IPS-20b (cell line): ENCODE results near the gene TCERG1L.

Experiments
- H3K27ac ChIP-seq: one replicate; pipeline ENCODE4 v1.5.1; 2013; ENCODE audit warnings: low read length
- H3K27me3 ChIP-seq: 2 replicates; pipeline ENCODE4 v1.6.1; 2013; ENCODE audit warnings: mild to moderate bottlenecking, low read length, inconsistent platforms; ENCODE audit not compliant: insufficient read depth
- H3K36me3 ChIP-seq: 2 replicates; pipeline ENCODE4 v1.6.1; 2013; ENCODE audit warnings: low read depth, mild to moderate bottlenecking, inconsistent platforms, low read length, moderate library complexity; ENCODE audit not compliant: insufficient read depth
- H3K4me1 ChIP-seq: 2 replicates; pipeline ENCODE4 v1.6.1; 2013; ENCODE audit warnings: mild to moderate bottlenecking, control low read depth, inconsistent platforms, low read length, moderate library complexity; ENCODE audit not compliant: insufficient read depth
- H3K4me3 ChIP-seq: 2 replicates; pipeline ENCODE4 v1.5.1; 2013; ENCODE audit warnings: mild to moderate bottlenecking, low read length, inconsistent platforms
- H3K9ac ChIP-seq: 2 replicates; pipeline ENCODE4 v1.6.1; 2013; ENCODE audit warnings: low read depth, mild to moderate bottlenecking, inconsistent platforms, low read length, moderate library complexity
- H3K9me3 ChIP-seq: 2 replicates; pipeline ENCODE4 v1.6.1; 2013; ENCODE audit warnings: mild to moderate bottlenecking, low read depth, low read length, inconsistent platforms; ENCODE audit not compliant: insufficient read depth

Gene TCERG1L

GRCh38 chr10:131230641-131231322, 80.7 kb downstream of the TCERG1L start:
- H3K9me3 ChIP-seq: no peaks in the 10 kb centered on the region; the same call in 1 of the 2 replicates
- no peaks in the 10 kb centered on the region for H3K36me3 ChIP-seq
- H3K9ac ChIP-seq: no peak overlapping the region
- no peak overlapping the region for H3K27ac ChIP-seq
- no peaks in the 10 kb centered on the region for H3K27me3 ChIP-seq
- H3K4me1 ChIP-seq: peaks cover 6% of the 10 kb centered on the region; the same call in 1 of the 2 replicates
- H3K4me3 ChIP-seq: no peak overlapping the region

- Histone ChIP-seq H3K9ac (no peak overlapping the region), H3K9me3 (no peaks in the 10 kb centered on the region; the same call in 1 of the 2 replicates), H3K36me3 (no peaks in the 10 kb centered on the region), H3K27ac (no peak overlapping the region), H3K27me3 (no peaks in the 10 kb centered on the region), H3K4me1 (peaks cover 6% of the 10 kb centered on the region; the same call in 1 of the 2 replicates), H3K4me3 (no peak overlapping the region)
Measured at GRCh38 chr10:131230166-131230565, 81.4 kb downstream of the TCERG1L start.

GRCh38 chr10:131227163-131227740, 84.3 kb downstream of the TCERG1L start:
- Histone ChIP-seq H3K36me3 (no peaks in the 10 kb centered on the region), H3K27me3 (no peaks in the 10 kb centered on the region), H3K9me3 (no peaks in the 10 kb centered on the region), H3K27ac (no peak overlapping the region), H3K4me3 (no peak overlapping the region), H3K9ac (no peak overlapping the region), H3K4me1 (peaks cover 6% of the 10 kb centered on the region; the same call in 1 of the 2 replicates)

- no peaks in the 10 kb centered on the region for H3K27me3 ChIP-seq
- H3K36me3 ChIP-seq: no peaks in the 10 kb centered on the region
- no peak overlapping the region for H3K27ac ChIP-seq
- no peak overlapping the region for H3K4me3 ChIP-seq
- H3K9me3 ChIP-seq: no peaks in the 10 kb centered on the region
- no peak overlapping the region for H3K9ac ChIP-seq
- peaks cover 1% of the 10 kb centered on the region; the same call in 1 of the 2 replicates for H3K4me1 ChIP-seq
Measured at GRCh38 chr10:131226446-131227162, 84.9 kb downstream of the TCERG1L start.

- no peak overlapping the region for H3K9ac ChIP-seq
- H3K9me3 ChIP-seq: no peaks in the 10 kb centered on the region
- H3K27ac ChIP-seq: no peak overlapping the region
- no peaks in the 10 kb centered on the region for H3K36me3 ChIP-seq
- no peaks in the 10 kb centered on the region for H3K27me3 ChIP-seq
- H3K4me3 ChIP-seq: no peak overlapping the region
- H3K4me1 ChIP-seq: no peaks in the 10 kb centered on the region
Measured at GRCh38 chr10:131224106-131224505, 87.4 kb downstream of the TCERG1L start.

- no peaks in the 10 kb centered on the region for H3K9me3 ChIP-seq
- no peaks in the 10 kb centered on the region for H3K4me1 ChIP-seq
- H3K27me3 ChIP-seq: no peaks in the 10 kb centered on the region
- H3K4me3 ChIP-seq: no peak overlapping the region
- H3K9ac ChIP-seq: no peak overlapping the region
- no peaks in the 10 kb centered on the region for H3K36me3 ChIP-seq
- H3K27ac ChIP-seq: no peak overlapping the region
Measured at GRCh38 chr10:131223422-131223821, 88.1 kb downstream of the TCERG1L start.

GRCh38 chr10:131222986-131223385, 88.5 kb downstream of the TCERG1L start:
- H3K36me3 ChIP-seq: no peaks in the 10 kb centered on the region
- H3K27me3 ChIP-seq: no peaks in the 10 kb centered on the region
- no peak overlapping the region for H3K4me3 ChIP-seq
- no peaks in the 10 kb centered on the region for H3K9me3 ChIP-seq
- H3K27ac ChIP-seq: no peak overlapping the region
- H3K4me1 ChIP-seq: no peaks in the 10 kb centered on the region
- no peak overlapping the region for H3K9ac ChIP-seq

GRCh38 chr10:131221632-131222277, 89.8 kb downstream of the TCERG1L start:
- no peaks in the 10 kb centered on the region for H3K9me3 ChIP-seq
- H3K27me3 ChIP-seq: no peaks in the 10 kb centered on the region
- no peak overlapping the region for H3K27ac ChIP-seq
- no peak overlapping the region for H3K4me3 ChIP-seq
- no peak overlapping the region for H3K9ac ChIP-seq
- H3K4me1 ChIP-seq: no peaks in the 10 kb centered on the region
- no peaks in the 10 kb centered on the region for H3K36me3 ChIP-seq

GRCh38 chr10:131220601-131221171, 90.8 kb downstream of the TCERG1L start:
- H3K4me1 ChIP-seq: no peaks in the 10 kb centered on the region
- H3K36me3 ChIP-seq: no peaks in the 10 kb centered on the region
- no peak overlapping the region for H3K27ac ChIP-seq
- H3K9ac ChIP-seq: no peak overlapping the region
- H3K9me3 ChIP-seq: no peaks in the 10 kb centered on the region
- no peaks in the 10 kb centered on the region for H3K27me3 ChIP-seq
- no peak overlapping the region for H3K4me3 ChIP-seq

GRCh38 chr10:131219955-131220489, 91.5 kb downstream of the TCERG1L start:
- no peaks in the 10 kb centered on the region for H3K4me1 ChIP-seq
- no peaks in the 10 kb centered on the region for H3K9me3 ChIP-seq
- H3K27ac ChIP-seq: no peak overlapping the region
- no peak overlapping the region for H3K4me3 ChIP-seq
- no peaks in the 10 kb centered on the region for H3K27me3 ChIP-seq
- H3K36me3 ChIP-seq: no peaks in the 10 kb centered on the region
- no peak overlapping the region for H3K9ac ChIP-seq

GRCh38 chr10:131219584-131219886, 92.0 kb downstream of the TCERG1L start:
- no peak overlapping the region for H3K27ac ChIP-seq
- no peak overlapping the region for H3K4me3 ChIP-seq
- H3K9ac ChIP-seq: no peak overlapping the region
- no peaks in the 10 kb centered on the region for H3K36me3 ChIP-seq
- no peaks in the 10 kb centered on the region for H3K4me1 ChIP-seq
- H3K27me3 ChIP-seq: no peaks in the 10 kb centered on the region
- no peaks in the 10 kb centered on the region for H3K9me3 ChIP-seq
